Measurements from ENCODE around the gene LEF1.

Gene LEF1

GRCh38 chr4:108001540-108002135, 167.1 kb downstream of the LEF1 start:
- no peak for DNase-seq (ENCODE audit: low read depth in 2 of 3, low spot score in 1 of 3)

DNA sequence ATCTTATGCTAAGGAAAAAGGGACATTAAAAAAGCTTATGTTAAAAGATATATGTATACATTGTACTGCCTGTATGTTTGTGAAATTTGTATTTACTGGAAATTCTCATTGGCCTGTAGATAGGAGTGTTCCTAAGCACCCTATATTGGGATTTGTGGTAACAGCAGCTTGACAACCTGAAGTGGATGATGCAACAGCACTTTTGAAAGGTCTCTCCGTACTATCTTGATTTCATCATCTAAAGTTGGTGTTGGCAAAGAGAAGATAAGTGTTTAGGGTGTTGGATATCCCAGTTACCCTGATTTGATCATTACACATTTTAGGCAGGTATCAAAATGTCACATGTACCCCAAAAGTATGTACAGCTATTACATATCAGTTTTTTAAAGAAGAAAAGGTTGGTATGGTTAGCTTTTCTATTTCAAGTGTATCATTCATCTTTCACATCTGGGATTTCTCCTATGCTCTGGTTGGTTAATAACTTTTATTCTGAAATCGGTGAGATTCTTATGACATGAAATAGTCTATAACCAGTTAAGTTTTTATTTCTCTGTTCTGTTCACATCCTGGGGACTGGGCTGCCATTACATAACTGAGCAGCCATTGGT, 168.7 kb downstream of the LEF1 start:
- no peak for DNase-seq (ENCODE audit: low read depth in 2 of 3, low spot score in 1 of 3)

DNA sequence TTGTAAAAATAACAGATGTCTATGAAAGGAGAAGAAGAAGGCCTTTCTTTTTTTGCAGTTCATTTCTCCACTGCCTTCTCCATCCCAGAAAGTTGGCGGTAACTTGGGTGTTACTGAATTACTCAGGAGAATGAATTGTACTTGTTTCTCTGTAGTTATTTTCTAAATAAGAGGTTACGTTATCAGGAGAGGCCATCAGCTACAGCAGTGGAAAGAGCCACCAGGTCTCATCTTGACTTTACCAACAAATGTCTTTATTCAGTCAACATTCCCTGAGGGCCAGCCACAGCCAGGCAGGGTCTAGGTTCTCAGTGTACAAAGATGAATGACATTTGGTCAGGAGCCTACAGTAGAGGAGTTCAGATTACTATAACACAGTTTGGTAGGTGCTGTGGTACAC, 170.9 kb downstream of the LEF1 start:
- DNase-seq (ENCODE audit: low read depth in 2 of 3, low spot score in 1 of 3), result no peak
